Naive thymus-derived CD8-positive, alpha-beta T cell (primary cell): ENCODE measurements around the gene NLRP6. TPM values are rescaled to one million over a fixed set of nuclear protein-coding genes. Genes with fewer than 3 reads are reported as not detected.
A peak's percentile ranks its signal among the peaks of the same experiment; 100 is the strongest.

Experiments used
- ATAC-seq, 2 donors: fragments of 150-1000 bp; cut with Tn5 transposase in 1 of 2; sonication (Bioruptor Pico), chemical (Tn5 transposase) in 1 of 2; 1 replicate in 1 of 2; 2 replicates in 1 of 2; pipeline ENCODE4 v1.10.0; 2021; ENCODE audit warnings: mild to moderate bottlenecking in 2 of 2, moderate library complexity in 2 of 2
- POLR2A ChIA-PET: fragments of 350-600 bp; sonication (Branson Sonifier 250); formaldehyde crosslinking; loops from one replicate; lab custom pipeline; 2021; ENCODE audit warnings: antibody characterized with exemption; lab: Charles Lee
- DNase-seq, 10 donors: peaks; one replicate each; pipeline versions ENCODE4 v3.0.0 to v3.0.0-alpha.2; 2020 to 2022
- H3K27ac Mint-ChIP-seq, 10 donors: one replicate each; pipeline ENCODE4 v1.8.0; 2020 to 2022; ENCODE audit warnings: mild to moderate bottlenecking in 10 of 10, mixed read lengths in 10 of 10, moderate library complexity in 4 of 10, inconsistent platforms in 1 of 10
- H3K27me3 Mint-ChIP-seq, 5 donors: one replicate each; pipeline ENCODE4 v1.8.0; 2021 to 2022; ENCODE audit warnings: mixed read lengths in 5 of 5
- H3K36me3 Mint-ChIP-seq, 3 donors: one replicate each; pipeline ENCODE4 v1.8.0; 2020 to 2022; ENCODE audit warnings: mixed read lengths in 3 of 3, mild to moderate bottlenecking in 2 of 3, inconsistent platforms in 1 of 3
- H3K4me1 Mint-ChIP-seq, 4 donors: one replicate each; pipeline ENCODE4 v1.8.0; 2021 to 2022; ENCODE audit warnings: mixed read lengths in 4 of 4
- H3K4me3 Mint-ChIP-seq, 10 donors: one replicate each; pipeline ENCODE4 v1.8.0; 2020 to 2022; ENCODE audit warnings: mild to moderate bottlenecking in 10 of 10, mixed read lengths in 10 of 10, moderate library complexity in 6 of 10, inconsistent platforms in 1 of 10
- H3K9me3 Mint-ChIP-seq, 9 donors: one replicate each; pipeline ENCODE4 v1.8.0; 2020 to 2022; ENCODE audit warnings: mixed read lengths in 9 of 9, mild to moderate bottlenecking in 3 of 9, inconsistent platforms in 1 of 9, moderate library complexity in 1 of 9
- polyA plus RNA-seq, 3 donors: library from polyadenylated mRNA; unstranded; fragments of 300-500 nt; fragmentation: Illumina TruSeq; gene quantifications; one replicate each; pipeline ENCODE4 v1.2.3, GENCODE V29; 2021
- total RNA-seq, 8 experiments: library from RNA in 2 of 8; stranded (reverse) in 2 of 8; gene quantifications; one replicate each; pipeline ENCODE4 v1.2.3 and lab custom pipeline; 2021 to 2026

NLRP6 gene
- total and polyA plus RNA-seq, 5 experiments from 2014 or later, result 9.1 to 32.0 (median 25.9) TPM

GRCh38 chr11:241634-242033, 36.6 kb upstream of the NLRP6 start:
- H3K36me3 Mint-ChIP-seq, result peaks cover 5 to 75% (median 17%) of the 10 kb centered on the region in 3 donors
- no peak for ATAC-seq
- no peak for DNase-seq
- H3K4me3 Mint-ChIP-seq, result peak overlapping the region in 1 of 10 donors; percentile 25
- no peaks in the 10 kb centered on the region for H3K9me3 Mint-ChIP-seq
- H3K4me1 Mint-ChIP-seq, result peaks cover 16 to 50% (median 42%) of the 10 kb centered on the region in 4 donors
- POLR2A ChIA-PET, result interaction anchor here (1.1 to 1.2 kb wide), 2 partner anchors 9 to 27 kb away, joined by 3 read pairs; no protein-coding TSS in a partner anchor
- peak overlapping the region in 7 of 10 donors; percentile 5 to 58 (median 28) for H3K27ac Mint-ChIP-seq
- H3K27me3 Mint-ChIP-seq, result no peaks in the 10 kb centered on the region

DNA sequence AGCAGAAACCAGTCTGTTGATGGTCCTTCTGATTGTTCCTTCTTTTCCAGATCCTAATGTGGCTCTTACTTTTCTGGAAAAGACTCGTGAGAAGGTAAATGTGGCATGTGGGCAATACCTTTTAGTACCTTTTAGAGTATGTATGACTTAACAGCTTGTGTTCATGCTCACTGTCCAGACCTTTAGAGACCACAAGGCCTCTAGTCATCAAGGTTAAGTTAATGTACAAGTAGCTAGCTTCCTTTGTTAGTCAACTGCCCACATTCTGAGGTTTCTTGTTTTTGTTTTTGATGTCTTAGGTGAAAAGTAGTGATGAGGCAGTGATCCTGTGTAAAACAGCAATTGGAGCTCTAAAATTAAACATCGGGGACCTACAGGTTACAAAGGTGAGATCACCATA, 33.8 kb upstream of the NLRP6 start:
- POLR2A ChIA-PET, result interaction anchor here (0.7 to 2.0 kb wide), 2 partner anchors 24 to 52 kb away, joined by 3 to 6 read pairs; no protein-coding TSS in a partner anchor
- Mint-ChIP-seq H3K9me3 (no peaks in the 10 kb centered on the region), H3K4me1 (peaks cover 13 to 34% (median 18%) of the 10 kb centered on the region in 4 donors), H3K36me3 (peaks cover 5 to 93% (median 36%) of the 10 kb centered on the region in 3 donors), H3K27me3 (no peaks in the 10 kb centered on the region), H3K27ac (no peak overlapping the region), H3K4me3 (no peak overlapping the region)
- ATAC-seq, result no peak
- DNase-seq, result no peak

GRCh38 chr11:249062-249461, 29.1 kb upstream of the NLRP6 start:
- DNase-seq (no peak), ATAC-seq (no peak)
- H3K9me3 Mint-ChIP-seq, result no peaks in the 10 kb centered on the region
- H3K36me3 Mint-ChIP-seq, result peaks cover 5 to 90% (median 37%) of the 10 kb centered on the region in 3 donors
- H3K4me3 Mint-ChIP-seq, result no peak overlapping the region
- H3K4me1 Mint-ChIP-seq, result peaks cover 9 to 19% (median 10%) of the 10 kb centered on the region in 4 donors
- POLR2A ChIA-PET, result interaction anchor here (1.0 to 16.4 kb wide), 5 partner anchors 13 to 200 kb away, joined by 4 to 229 read pairs (median 11); partner anchors contain the start of genes BET1L, NLRP6, PGGHG and PSMD13
- peak overlapping the region in 4 of 10 donors; percentile 4 to 57 (median 21) for H3K27ac Mint-ChIP-seq
- H3K27me3 Mint-ChIP-seq, result no peaks in the 10 kb centered on the region

DNA sequence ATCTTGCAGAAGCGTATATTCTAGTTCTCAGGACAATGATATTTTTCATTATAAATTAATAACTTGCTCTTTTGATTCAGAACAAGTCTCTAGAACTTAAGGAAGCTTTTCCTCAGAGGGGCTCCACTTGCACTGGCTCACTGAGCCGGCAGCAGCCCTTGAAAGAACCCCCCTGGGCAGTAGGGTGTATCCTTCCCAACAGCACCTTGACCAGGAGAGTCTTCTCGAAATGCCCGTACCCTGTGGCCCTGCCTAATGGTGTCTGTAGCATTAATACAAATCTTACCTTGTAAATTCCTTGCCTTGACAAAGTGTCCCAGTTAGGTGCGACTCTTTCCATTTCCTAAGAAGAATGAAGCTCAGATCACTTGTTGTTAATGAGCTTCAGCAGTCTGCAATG, 27.9 kb upstream of the NLRP6 start:
- Mint-ChIP-seq H3K9me3 (no peaks in the 10 kb centered on the region), H3K27me3 (no peaks in the 10 kb centered on the region), H3K4me3 (no peak overlapping the region), H3K36me3 (peaks cover 2 to 79% (median 35%) of the 10 kb centered on the region in 3 donors), H3K27ac (peak overlapping the region in 6 of 10 donors; percentile 67 to 96 (median 87)), H3K4me1 (peaks cover 8 to 19% (median 9%) of the 10 kb centered on the region in 4 donors)
- DNase-seq (no peak), ATAC-seq (no peak)
- POLR2A ChIA-PET, result interaction anchor here (0.9 to 16.4 kb wide), 22 partner anchors 9 to 200 kb away, joined by 3 to 229 read pairs (median 6); partner anchors contain the start of genes BET1L, NLRP6, PGGHG and PSMD13

- Mint-ChIP-seq H3K4me1 (peaks cover 9 to 20% (median 10%) of the 10 kb centered on the region in 4 donors), H3K27ac (peak overlapping the region in 9 of 10 donors; percentile 67 to 96 (median 88)), H3K27me3 (no peaks in the 10 kb centered on the region), H3K9me3 (no peaks in the 10 kb centered on the region), H3K36me3 (peaks cover 0 to 74% (median 35%) of the 10 kb centered on the region in 3 donors), H3K4me3 (peak overlapping the region in 2 of 10 donors; percentile 23 to 37)
- DNase-seq (peak; percentile 74 to 91 (median 84)), ATAC-seq (peak; percentile 99 to 100)
- POLR2A ChIA-PET, result interaction anchor here (0.9 to 16.4 kb wide), 23 partner anchors 9 to 200 kb away, joined by 3 to 229 read pairs (median 5); partner anchors contain the start of genes BET1L, NLRP6, PGGHG and PSMD13
These were observed 27.4 kb upstream of the NLRP6 start for GRCh38 chr11:250740-251299.

DNA sequence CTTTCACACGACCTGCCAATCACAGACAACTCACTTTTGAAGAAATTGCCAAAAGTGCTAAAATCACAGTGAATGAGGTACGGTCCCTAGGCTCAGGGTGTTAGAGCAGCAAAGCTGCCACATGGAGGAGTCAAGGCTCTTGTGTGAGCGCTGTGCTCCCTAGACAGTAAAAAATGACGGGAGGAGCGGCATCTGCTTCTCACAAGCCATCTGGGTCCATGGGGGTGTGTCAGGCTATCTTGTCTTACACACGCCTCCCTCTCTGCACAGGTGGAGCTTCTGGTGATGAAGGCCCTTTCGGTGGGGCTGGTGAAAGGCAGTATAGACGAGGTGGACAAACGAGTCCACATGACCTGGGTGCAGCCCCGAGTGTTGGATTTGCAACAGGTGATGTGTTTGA, 26.7 kb upstream of the NLRP6 start:
- Mint-ChIP-seq H3K9me3 (no peaks in the 10 kb centered on the region), H3K4me1 (peaks cover 9 to 18% (median 10%) of the 10 kb centered on the region in 4 donors), H3K4me3 (no peak overlapping the region), H3K27me3 (no peaks in the 10 kb centered on the region), H3K27ac (peak overlapping the region in 5 of 10 donors; percentile 57 to 75 (median 63)), H3K36me3 (peaks cover 0 to 67% (median 33%) of the 10 kb centered on the region in 3 donors)
- ATAC-seq (no peak), DNase-seq (peak in 1 of 10 donors; percentile 16)
- POLR2A ChIA-PET, result interaction anchor here (1.0 to 16.4 kb wide), 18 partner anchors 16 to 199 kb away, joined by 3 to 229 read pairs (median 6); partner anchors contain the start of genes BET1L, NLRP6, PGGHG and RIC8A

DNA sequence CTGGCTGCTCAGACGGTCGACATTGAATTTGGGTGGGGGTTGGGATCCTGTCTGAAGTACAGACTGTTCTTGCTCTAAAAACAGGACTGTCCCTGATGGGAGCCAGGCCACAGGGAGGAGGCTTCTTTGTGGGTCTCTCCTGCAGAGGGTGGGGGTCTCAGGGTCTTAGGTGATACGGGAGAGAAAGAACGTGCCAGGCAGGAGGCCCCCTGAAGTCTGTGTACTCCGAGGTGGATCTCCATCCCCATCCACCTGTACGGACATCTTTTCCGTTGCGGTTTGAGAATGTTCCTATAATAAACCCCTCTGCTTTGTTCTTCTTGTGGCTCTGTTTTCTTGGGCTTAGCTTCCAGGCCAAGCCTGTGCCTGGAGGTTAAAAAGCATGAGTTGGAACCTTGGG, 25.5 kb upstream of the NLRP6 start:
- no peak for DNase-seq
- no peaks in the 10 kb centered on the region for H3K27me3 Mint-ChIP-seq
- no peaks in the 10 kb centered on the region for H3K9me3 Mint-ChIP-seq
- peaks cover 0 to 55% (median 23%) of the 10 kb centered on the region in 3 donors for H3K36me3 Mint-ChIP-seq
- POLR2A ChIA-PET, result interaction anchor here (2.1 to 16.4 kb wide), 4 partner anchors 15 to 107 kb away, joined by 7 to 229 read pairs (median 26); partner anchors contain the start of genes NLRP6 and PGGHG
- peaks cover 9 to 16% (median 11%) of the 10 kb centered on the region in 4 donors for H3K4me1 Mint-ChIP-seq
- H3K27ac Mint-ChIP-seq, result peak overlapping the region in 5 of 10 donors; percentile 11 to 59 (median 25)
- H3K4me3 Mint-ChIP-seq, result no peak overlapping the region
- no peak for ATAC-seq

- peaks cover 9 to 17% (median 13%) of the 10 kb centered on the region in 4 donors for H3K4me1 Mint-ChIP-seq
- DNase-seq (no peak), ATAC-seq (no peak)
- H3K27ac Mint-ChIP-seq, result peak overlapping the region in 5 of 10 donors; percentile 20 to 69 (median 62)
- H3K36me3 Mint-ChIP-seq, result peaks cover 0 to 49% (median 18%) of the 10 kb centered on the region in 3 donors
- no peak overlapping the region for H3K4me3 Mint-ChIP-seq
- peaks cover 0 to 2% (median 0%) of the 10 kb centered on the region in 5 donors for H3K27me3 Mint-ChIP-seq
- H3K9me3 Mint-ChIP-seq, result no peaks in the 10 kb centered on the region
- POLR2A ChIA-PET, result interaction anchor here (1.0 to 16.4 kb wide), 3 partner anchors 14 to 44 kb away, joined by 3 to 229 read pairs (median 42); partner anchors contain the start of genes NLRP6 and PGGHG
These were observed 24.9 kb upstream of the NLRP6 start for GRCh38 chr11:253160-253885.

DNA sequence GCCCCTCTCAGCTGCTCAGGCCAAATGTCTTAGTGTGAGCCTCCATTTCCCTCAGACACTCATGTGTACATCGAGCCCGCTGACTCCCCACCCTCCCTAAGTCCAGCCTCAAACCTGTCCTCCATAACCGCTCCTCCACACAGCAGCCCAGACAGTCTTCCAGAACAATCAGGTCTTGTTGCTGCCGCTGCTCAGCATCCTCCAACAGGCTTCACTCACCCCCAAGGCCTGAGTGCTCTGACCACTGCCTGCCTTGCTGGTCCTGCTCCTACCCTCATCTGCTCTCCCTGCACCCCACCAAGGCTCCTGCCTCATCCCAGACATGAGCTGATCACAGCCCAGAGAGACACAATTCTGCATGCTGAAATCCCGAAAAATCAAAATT, 24.3 kb upstream of the NLRP6 start:
- POLR2A ChIA-PET, result interaction anchor here (1.0 to 16.4 kb wide), 4 partner anchors 14 to 114 kb away, joined by 3 to 229 read pairs (median 22); partner anchors contain the start of genes NLRP6 and PGGHG
- Mint-ChIP-seq H3K36me3 (peaks cover 0 to 43% (median 17%) of the 10 kb centered on the region in 3 donors), H3K27ac (peak overlapping the region in 4 of 10 donors; percentile 52 to 69 (median 59))

GRCh38 chr11:255176-255575, 23.0 kb upstream of the NLRP6 start:
- Mint-ChIP-seq H3K27me3 (peaks cover 0 to 2% (median 0%) of the 10 kb centered on the region in 5 donors), H3K27ac (no peak overlapping the region), H3K4me3 (no peak overlapping the region), H3K36me3 (peaks cover 0 to 32% (median 14%) of the 10 kb centered on the region in 3 donors), H3K4me1 (peaks cover 8 to 29% (median 14%) of the 10 kb centered on the region in 4 donors), H3K9me3 (no peaks in the 10 kb centered on the region)
- DNase-seq (no peak), ATAC-seq (no peak)
- POLR2A ChIA-PET, result interaction anchor here (1.1 to 16.4 kb wide), 4 partner anchors 12 to 196 kb away, joined by 3 to 229 read pairs (median 22); partner anchors contain the start of genes NLRP6 and PGGHG

More for the DNA sequence above, 24.3 kb upstream of the NLRP6 start:
- ATAC-seq, result no peak
- Mint-ChIP-seq H3K27me3 (peaks cover 0 to 2% (median 0%) of the 10 kb centered on the region in 5 donors), H3K4me1 (peaks cover 9 to 19% (median 13%) of the 10 kb centered on the region in 4 donors), H3K9me3 (no peaks in the 10 kb centered on the region), H3K4me3 (no peak overlapping the region)
- DNase-seq, result no peak

DNA sequence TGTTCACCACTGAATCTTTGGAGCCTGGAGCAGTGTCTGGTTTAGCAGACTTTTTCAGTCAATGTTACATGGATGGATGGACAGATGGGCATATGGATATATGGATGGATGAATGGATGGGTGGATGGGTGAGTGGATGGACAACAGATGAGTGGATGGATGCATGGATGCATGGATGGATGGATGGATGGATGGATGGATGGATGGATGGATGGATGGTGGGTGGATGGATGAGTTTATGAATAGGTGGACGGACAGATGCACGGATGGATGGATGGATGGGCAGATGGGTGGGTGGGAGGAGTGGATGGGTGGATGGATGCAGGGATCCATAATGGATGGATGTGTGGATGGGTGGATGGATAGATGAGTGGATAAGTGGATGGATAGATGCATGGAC, 22.4 kb upstream of the NLRP6 start:
- DNase-seq (no peak), ATAC-seq (no peak)
- POLR2A ChIA-PET, result interaction anchor here (6.6 to 16.4 kb wide), 2 partner anchors 12 to 29 kb away, joined by 42 to 229 read pairs; partner anchors contain the start of genes NLRP6 and PGGHG
- Mint-ChIP-seq H3K36me3 (peaks cover 0 to 27% (median 11%) of the 10 kb centered on the region in 3 donors), H3K9me3 (no peaks in the 10 kb centered on the region), H3K27me3 (peaks cover 0 to 2% (median 0%) of the 10 kb centered on the region in 5 donors), H3K27ac (peak overlapping the region in 3 of 10 donors; percentile 20 to 57 (median 46)), H3K4me3 (no peak overlapping the region), H3K4me1 (peaks cover 7 to 25% (median 9%) of the 10 kb centered on the region in 4 donors)
